Activated naive CD8-positive, alpha-beta T cell treated with anti-CD3 and anti-CD28 coated beads for 36 hours (primary cell): ENCODE results near the gene SYNJ1. TPM values are rescaled to one million over a fixed set of nuclear protein-coding genes. Genes with fewer than 3 reads are reported as not detected.
"Not testable (repeated sequence)": the region's sequence is repeated elsewhere in the genome, so short reads cannot be mapped to it uniquely, and the experiment has no call there.

Source experiments
- DNase-seq: peaks from one replicate; pipeline ENCODE4 v3.0.0; 2021
- H3K27ac Mint-ChIP-seq: one replicate; pipeline ENCODE4 v1.8.0; 2022; ENCODE audit warnings: mild to moderate bottlenecking, moderate library complexity, mixed read lengths
- H3K27me3 Mint-ChIP-seq: one replicate; pipeline ENCODE4 v1.8.0; 2022; ENCODE audit warnings: mild to moderate bottlenecking, mixed read lengths
- H3K36me3 Mint-ChIP-seq: one replicate; pipeline ENCODE4 v1.8.0; 2021; ENCODE audit warnings: mild to moderate bottlenecking, mixed read lengths
- H3K4me1 Mint-ChIP-seq: one replicate; pipeline ENCODE4 v1.8.0; 2021; ENCODE audit warnings: mixed read lengths
- H3K4me3 Mint-ChIP-seq: one replicate; pipeline ENCODE4 v1.8.0; 2022; ENCODE audit warnings: mild to moderate bottlenecking, moderate library complexity, mixed read lengths
- H3K9me3 Mint-ChIP-seq: one replicate; pipeline ENCODE4 v1.8.0; 2022; ENCODE audit warnings: mixed read lengths
- total RNA-seq, 2 experiments: library from RNA; stranded (reverse); gene quantifications; one replicate each; pipeline ENCODE4 v1.2.3, GENCODE V29; 2021

SYNJ1 gene
- total RNA-seq, 2 experiments from 2014 or later, result 6.3 to 6.6 TPM

GRCh38 chr21:32687643-32688345 lies 40.0 kb downstream of the SYNJ1 start:
- no peaks in the 10 kb centered on the region for H3K4me1 Mint-ChIP-seq
- H3K4me3 Mint-ChIP-seq, result no peak overlapping the region

GRCh38 chr21:32682696-32683474 lies 44.9 kb downstream of the SYNJ1 start:
- Mint-ChIP-seq H3K27ac (no peak overlapping the region), H3K4me3 (no peak overlapping the region), H3K36me3 (no peaks in the 10 kb centered on the region), H3K27me3 (no peaks in the 10 kb centered on the region), H3K9me3 (no peaks in the 10 kb centered on the region), H3K4me1 (no peaks in the 10 kb centered on the region)
- DNase-seq, result no peak

More at GRCh38 chr21:32687643-32688345, 40.0 kb downstream of the SYNJ1 start:
- Mint-ChIP-seq H3K36me3 (peaks cover 3% of the 10 kb centered on the region), H3K9me3 (no peaks in the 10 kb centered on the region), H3K27me3 (no peaks in the 10 kb centered on the region), H3K27ac (no peak overlapping the region)
- no peak for DNase-seq

GRCh38 chr21:32674731-32675130 lies 53.1 kb downstream of the SYNJ1 start:
- DNase-seq, result no peak
- Mint-ChIP-seq H3K27ac (no peak overlapping the region), H3K9me3 (no peaks in the 10 kb centered on the region), H3K27me3 (no peaks in the 10 kb centered on the region), H3K4me3 (no peak overlapping the region), H3K4me1 (no peaks in the 10 kb centered on the region), H3K36me3 (peaks cover 8% of the 10 kb centered on the region)

- Mint-ChIP-seq H3K27ac (no peak overlapping the region), H3K9me3 (no peaks in the 10 kb centered on the region), H3K4me3 (no peak overlapping the region), H3K4me1 (no peaks in the 10 kb centered on the region), H3K36me3 (peaks cover 8% of the 10 kb centered on the region), H3K27me3 (no peaks in the 10 kb centered on the region)
- no peak for DNase-seq
These were observed 53.8 kb downstream of the SYNJ1 start for GRCh38 chr21:32674038-32674437.

- Mint-ChIP-seq H3K27ac (no peak overlapping the region), H3K4me3 (no peak overlapping the region), H3K36me3 (peaks cover 50% of the 10 kb centered on the region), H3K27me3 (no peaks in the 10 kb centered on the region), H3K9me3 (peaks cover 13% of the 10 kb centered on the region), H3K4me1 (no peaks in the 10 kb centered on the region)
- no peak for DNase-seq
These were observed 61.6 kb downstream of the SYNJ1 start for GRCh38 chr21:32666258-32666657.

GRCh38 chr21:32664095-32664494 lies 63.7 kb downstream of the SYNJ1 start:
- H3K36me3 Mint-ChIP-seq, result peaks cover 56% of the 10 kb centered on the region
- H3K27ac Mint-ChIP-seq, H3K4me1 Mint-ChIP-seq, H3K4me3 Mint-ChIP-seq, DNase-seq, H3K27me3 Mint-ChIP-seq: not testable (repeated sequence)
- H3K9me3 Mint-ChIP-seq, result peaks cover 13% of the 10 kb centered on the region

GRCh38 chr21:32661981-32662380 lies 65.8 kb downstream of the SYNJ1 start:
- not testable (repeated sequence) for H3K27me3 Mint-ChIP-seq, H3K4me1 Mint-ChIP-seq, H3K4me3 Mint-ChIP-seq, DNase-seq, H3K27ac Mint-ChIP-seq
- Mint-ChIP-seq H3K9me3 (peaks cover 14% of the 10 kb centered on the region), H3K36me3 (peaks cover 59% of the 10 kb centered on the region)

- not testable (repeated sequence) for H3K4me1 Mint-ChIP-seq, DNase-seq, H3K4me3 Mint-ChIP-seq, H3K27ac Mint-ChIP-seq, H3K27me3 Mint-ChIP-seq
- Mint-ChIP-seq H3K9me3 (peaks cover 14% of the 10 kb centered on the region), H3K36me3 (peaks cover 55% of the 10 kb centered on the region)
These were observed 66.6 kb downstream of the SYNJ1 start for GRCh38 chr21:32661026-32661782.

- H3K27ac Mint-ChIP-seq, result no peak overlapping the region
- no peak for DNase-seq
- peaks cover 28% of the 10 kb centered on the region for H3K36me3 Mint-ChIP-seq
- H3K4me3 Mint-ChIP-seq, result no peak overlapping the region
- peaks cover 1% of the 10 kb centered on the region for H3K9me3 Mint-ChIP-seq
- H3K27me3 Mint-ChIP-seq, result no peaks in the 10 kb centered on the region
- no peaks in the 10 kb centered on the region for H3K4me1 Mint-ChIP-seq
These were observed 69.3 kb downstream of the SYNJ1 start for GRCh38 chr21:32658524-32658923.

- peaks cover 4% of the 10 kb centered on the region for H3K4me1 Mint-ChIP-seq
- no peak overlapping the region for H3K4me3 Mint-ChIP-seq
- no peaks in the 10 kb centered on the region for H3K27me3 Mint-ChIP-seq
- H3K9me3 Mint-ChIP-seq, result peaks cover 1% of the 10 kb centered on the region
- DNase-seq, result peak; percentile 2
- peaks cover 9% of the 10 kb centered on the region for H3K36me3 Mint-ChIP-seq
- no peak overlapping the region for H3K27ac Mint-ChIP-seq
These were observed 74.4 kb downstream of the SYNJ1 start for GRCh38 chr21:32653326-32653901.

- peaks cover 2% of the 10 kb centered on the region for H3K36me3 Mint-ChIP-seq
- no peak overlapping the region for H3K4me3 Mint-ChIP-seq
- peaks cover 4% of the 10 kb centered on the region for H3K4me1 Mint-ChIP-seq
- no peaks in the 10 kb centered on the region for H3K27me3 Mint-ChIP-seq
- DNase-seq, result no peak
- H3K27ac Mint-ChIP-seq, result no peak overlapping the region
- no peaks in the 10 kb centered on the region for H3K9me3 Mint-ChIP-seq
These were observed 79.6 kb downstream of the SYNJ1 start for GRCh38 chr21:32648165-32648564.

GRCh38 chr21:32645261-32646182 lies 82.3 kb downstream of the SYNJ1 start:
- no peak for DNase-seq
- Mint-ChIP-seq H3K36me3 (no peaks in the 10 kb centered on the region), H3K4me3 (no peak overlapping the region), H3K9me3 (no peaks in the 10 kb centered on the region), H3K4me1 (peaks cover 2% of the 10 kb centered on the region), H3K27me3 (no peaks in the 10 kb centered on the region), H3K27ac (no peak overlapping the region)

- Mint-ChIP-seq H3K27ac (no peak overlapping the region), H3K36me3 (peaks cover 4% of the 10 kb centered on the region), H3K4me1 (no peaks in the 10 kb centered on the region), H3K27me3 (no peaks in the 10 kb centered on the region), H3K4me3 (no peak overlapping the region), H3K9me3 (no peaks in the 10 kb centered on the region)
- DNase-seq, result no peak
These were observed 85.8 kb downstream of the SYNJ1 start for GRCh38 chr21:32641710-32642698.
